HepG2 (cell line): ENCODE measurements around the gene SLC44A4. TPM values are rescaled to one million over a fixed set of nuclear protein-coding genes. Genes with fewer than 3 reads are reported as not detected.

Source experiments
- FOXC1 ChIP-seq: sonication (generic); formaldehyde crosslinking; IDR thresholded peaks from 2 replicates; pipeline ENCODE4 v1.8.0; 2022; ENCODE audit warnings: mild to moderate bottlenecking, missing genetic modification reagents, borderline replicate concordance
- PRPF4 ChIP-seq: fragments of 200-400 bp; formaldehyde crosslinking; IDR thresholded peaks from 2 replicates; pipeline ENCODE4 v1.6.1; 2016; ENCODE audit warnings: low read length, low read depth; ENCODE audit not compliant: poor library complexity, severe bottlenecking
- SAP130 ChIP-seq: IDR thresholded peaks from 2 replicates; pipeline ENCODE4 v1.6.1; 2016; ENCODE audit warnings: low read depth
- STAG1 ChIP-seq: sonication (generic); formaldehyde crosslinking; IDR thresholded peaks from 2 replicates; pipeline ENCODE4 v1.4.0; 2020; ENCODE audit warnings: missing genetic modification reagents
- TAF15 ChIP-seq: fragments of 200-400 bp; formaldehyde crosslinking; IDR thresholded peaks from one replicate; pipeline ENCODE4 v1.6.1; 2018; ENCODE audit warnings: mild to moderate bottlenecking, low read depth, low read length; ENCODE audit not compliant: poor library complexity, severe bottlenecking
- TBX2 ChIP-seq: sonication (generic); formaldehyde crosslinking; IDR thresholded peaks from 2 replicates; pipeline ENCODE4 v1.5.0; 2020; ENCODE audit warnings: missing genetic modification reagents, mild to moderate bottlenecking, borderline replicate concordance
- XRCC5 ChIP-seq: fragments of 200-400 bp; formaldehyde crosslinking; optimal IDR thresholded peaks from 2 replicates; pipeline ENCODE3; 2017; ENCODE audit warnings: mild to moderate bottlenecking, low read length
- ZGPAT ChIP-seq: IDR thresholded peaks from 2 replicates; pipeline ENCODE4 v1.6.1; 2016; ENCODE audit warnings: mild to moderate bottlenecking
- ZNF260 ChIP-seq: sonication (generic); formaldehyde crosslinking; IDR thresholded peaks from 2 replicates; pipeline ENCODE4 v1.4.0; 2020; ENCODE audit warnings: missing genetic modification reagents, low read depth, mild to moderate bottlenecking, borderline replicate concordance
- ZNF414 ChIP-seq: sonication (generic); formaldehyde crosslinking; IDR thresholded peaks from 2 replicates; pipeline ENCODE4 v1.5.0; 2020; ENCODE audit warnings: missing genetic modification reagents
- ZNF614 ChIP-seq: IDR thresholded peaks from 2 replicates; pipeline ENCODE4 v1.6.1; 2018; ENCODE audit warnings: missing biosample characterization, missing genetic modification reagents, inconsistent platforms, borderline replicate concordance
- ZNF629 ChIP-seq: sonication (generic); formaldehyde crosslinking; conservative IDR thresholded peaks from 2 replicates; pipeline ENCODE4 v1.5.0; 2020; ENCODE audit warnings: missing genetic modification reagents
- ZNF770 ChIP-seq: sonication (generic); formaldehyde crosslinking; IDR thresholded peaks from 2 replicates; pipeline ENCODE4 v1.5.0; 2020; ENCODE audit warnings: mild to moderate bottlenecking, missing genetic modification reagents
- ZNF788 ChIP-seq: sonication (generic); formaldehyde crosslinking; IDR thresholded peaks from 2 replicates; pipeline ENCODE4 v1.5.0; 2020; ENCODE audit warnings: mild to moderate bottlenecking, missing genetic modification reagents, borderline replicate concordance
- polyA plus RNA-seq, 8 experiments: library from polyadenylated mRNA; depleted of rRNA in 3 of 8; stranded (reverse) in 7 of 8; unstranded in 1 of 8; fragments of >200 nt; fragmentation: Illumina TruSeq in 4 of 8; extraction: Trizol in 4 of 8; gene quantifications; 2 replicates each; pipeline versions ENCODE4 v1.2.1 to v1.2.3, GENCODE V29; 2011 to 2016; ENCODE audit warnings: low read depth in 4 of 8, missing spikeins in 1 of 8, mixed read lengths in 1 of 8; ENCODE audit not compliant: insufficient read depth in 1 of 8
- total RNA-seq, 5 experiments: library from RNA; depleted of rRNA; stranded (reverse); fragments of >200 nt; fragmentation: Illumina TruSeq; extraction: Trizol; gene quantifications; 2 replicates each; pipeline ENCODE4 v1.2.3, GENCODE V29; 2016; ENCODE audit warnings: low read depth in 1 of 5
- TF ChIP-seq, protein P1 (sequence below), 2 experiments: fragments of 450-650 bp in 1 of 2; sonication (generic) in 1 of 2; formaldehyde crosslinking in 1 of 2; IDR thresholded peaks; 2 replicates each; pipeline versions ENCODE4 v1.6.1 to v1.8.0; 2016 to 2022; ENCODE audit warnings: antibody characterized with exemption in 1 of 2, mild to moderate bottlenecking in 1 of 2, missing genetic modification reagents in 1 of 2

Gene SLC44A4
- total and polyA plus RNA-seq, 2 of the 13 experiments (the other 11 are each of a cell fraction or from before 2014, with no cell fraction given) = 3.5 to 5.9 TPM

DNA sequence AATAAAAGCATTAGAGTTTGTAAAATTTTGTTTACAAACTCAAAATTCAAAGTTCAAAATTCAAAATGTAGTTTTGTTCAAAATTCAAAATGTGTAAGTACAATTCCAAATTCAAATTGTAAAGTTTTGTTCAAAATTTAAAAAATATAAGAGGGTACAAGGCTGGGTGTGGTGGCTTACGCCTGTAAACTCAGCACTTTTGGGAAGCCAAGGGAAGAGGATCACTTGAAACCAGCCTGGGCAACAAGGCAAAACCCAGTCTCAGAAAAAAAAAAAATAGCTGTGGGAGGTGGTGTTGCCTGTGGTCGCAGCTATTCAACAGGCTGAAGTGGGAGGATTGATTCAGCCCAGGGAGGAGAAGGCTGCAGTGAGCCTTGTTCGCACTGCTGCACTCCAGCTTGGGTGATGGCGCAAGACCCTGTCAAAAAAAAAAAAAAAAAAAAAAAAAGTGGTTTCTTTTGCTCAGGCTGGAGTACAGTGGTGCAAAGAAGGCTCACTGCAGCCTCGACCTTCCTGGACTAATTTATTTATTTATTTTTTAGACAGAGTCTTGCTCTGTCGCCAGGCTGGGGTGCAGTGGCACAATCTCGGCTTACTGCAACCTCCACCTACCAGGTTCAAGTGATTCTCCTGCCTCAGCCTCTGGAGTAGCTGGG is 28.5 kb upstream of the SLC44A4 start (continued):
- TF ChIP-seq SAP130 (peak; percentile 40; the same call in 1 of the 2 replicates), XRCC5 (peak; percentile 61), ZNF770 (peak; percentile 77), ZNF414 (CRISPR knock-in tag) (0 out of 2 replicates have a peak, but pooled peaks have one; percentile 36), TAF15 (no peak), STAG1 (CRISPR knock-in tag) (peak; percentile 27; the same call in 1 of the 2 replicates), PRPF4 (no peak), ZNF629 (CRISPR knock-in tag) (0 out of 2 replicates have a peak, but pooled peaks have one; percentile 14), TBX2 (CRISPR knock-in tag) (peak; percentile 43; the same call in 1 of the 2 replicates), FOXC1 (CRISPR knock-in tag) (no peak), ZNF788 (CRISPR knock-in tag) (peak; percentile 21; the same call in 1 of the 2 replicates), ZGPAT (CRISPR knock-in tag) (peak; percentile 47), ZNF260 (no peak), ZNF614 (CRISPR knock-in tag) (no peak)
- TF ChIP-seq, protein P1, sequence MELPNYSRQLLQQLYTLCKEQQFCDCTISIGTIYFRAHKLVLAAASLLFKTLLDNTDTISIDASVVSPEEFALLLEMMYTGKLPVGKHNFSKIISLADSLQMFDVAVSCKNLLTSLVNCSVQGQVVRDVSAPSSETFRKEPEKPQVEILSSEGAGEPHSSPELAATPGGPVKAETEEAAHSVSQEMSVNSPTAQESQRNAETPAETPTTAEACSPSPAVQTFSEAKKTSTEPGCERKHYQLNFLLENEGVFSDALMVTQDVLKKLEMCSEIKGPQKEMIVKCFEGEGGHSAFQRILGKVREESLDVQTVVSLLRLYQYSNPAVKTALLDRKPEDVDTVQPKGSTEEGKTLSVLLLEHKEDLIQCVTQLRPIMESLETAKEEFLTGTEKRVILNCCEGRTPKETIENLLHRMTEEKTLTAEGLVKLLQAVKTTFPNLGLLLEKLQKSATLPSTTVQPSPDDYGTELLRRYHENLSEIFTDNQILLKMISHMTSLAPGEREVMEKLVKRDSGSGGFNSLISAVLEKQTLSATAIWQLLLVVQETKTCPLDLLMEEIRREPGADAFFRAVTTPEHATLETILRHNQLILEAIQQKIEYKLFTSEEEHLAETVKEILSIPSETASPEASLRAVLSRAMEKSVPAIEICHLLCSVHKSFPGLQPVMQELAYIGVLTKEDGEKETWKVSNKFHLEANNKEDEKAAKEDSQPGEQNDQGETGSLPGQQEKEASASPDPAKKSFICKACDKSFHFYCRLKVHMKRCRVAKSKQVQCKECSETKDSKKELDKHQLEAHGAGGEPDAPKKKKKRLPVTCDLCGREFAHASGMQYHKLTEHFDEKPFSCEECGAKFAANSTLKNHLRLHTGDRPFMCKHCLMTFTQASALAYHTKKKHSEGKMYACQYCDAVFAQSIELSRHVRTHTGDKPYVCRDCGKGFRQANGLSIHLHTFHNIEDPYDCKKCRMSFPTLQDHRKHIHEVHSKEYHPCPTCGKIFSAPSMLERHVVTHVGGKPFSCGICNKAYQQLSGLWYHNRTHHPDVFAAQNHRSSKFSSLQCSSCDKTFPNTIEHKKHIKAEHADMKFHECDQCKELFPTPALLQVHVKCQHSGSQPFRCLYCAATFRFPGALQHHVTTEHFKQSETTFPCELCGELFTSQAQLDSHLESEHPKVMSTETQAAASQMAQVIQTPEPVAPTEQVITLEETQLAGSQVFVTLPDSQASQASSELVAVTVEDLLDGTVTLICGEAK (IDR thresholded peaks at IDR 0.05) = no peak
- TF ChIP-seq, protein P1 (CRISPR knock-in tag; IDR thresholded peaks at IDR 0.05) = peak; percentile 7; the same call in 1 of the 2 replicates
